ENCODE measurements around the gene ANKRD29.

The ANKRD29 gene

DNA sequence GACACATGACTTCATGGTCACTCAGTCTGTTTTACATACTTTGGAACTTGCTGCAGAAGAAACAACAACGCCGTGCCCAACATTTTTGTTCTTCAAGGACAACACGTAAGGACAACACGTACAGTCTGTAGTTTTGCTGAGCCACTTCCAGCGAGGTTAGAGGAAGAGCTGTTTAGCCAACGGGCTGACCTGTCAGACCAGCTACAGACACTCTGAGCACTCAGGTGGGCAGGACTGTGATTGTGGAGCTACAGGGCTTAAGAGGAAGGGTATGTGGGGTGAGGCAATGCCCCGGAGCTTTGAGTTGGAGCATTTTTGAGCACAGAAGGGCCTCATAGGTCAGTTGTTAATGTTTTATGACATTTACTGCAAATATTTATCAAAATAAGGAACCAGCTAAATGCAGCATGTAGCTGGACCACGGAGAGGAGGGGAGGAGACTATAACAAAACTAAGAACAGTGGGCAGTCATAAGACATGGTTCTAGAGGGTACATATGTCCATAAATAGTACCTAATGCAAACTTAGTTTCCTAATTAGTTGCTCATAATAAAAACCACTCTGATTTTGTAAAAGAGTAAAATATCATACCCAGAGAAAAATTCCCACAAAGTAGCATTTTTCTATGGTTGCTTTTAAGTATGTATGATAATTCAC is 50.1 kb downstream of the ANKRD29 start:
- no peak for DNase-seq

DNA sequence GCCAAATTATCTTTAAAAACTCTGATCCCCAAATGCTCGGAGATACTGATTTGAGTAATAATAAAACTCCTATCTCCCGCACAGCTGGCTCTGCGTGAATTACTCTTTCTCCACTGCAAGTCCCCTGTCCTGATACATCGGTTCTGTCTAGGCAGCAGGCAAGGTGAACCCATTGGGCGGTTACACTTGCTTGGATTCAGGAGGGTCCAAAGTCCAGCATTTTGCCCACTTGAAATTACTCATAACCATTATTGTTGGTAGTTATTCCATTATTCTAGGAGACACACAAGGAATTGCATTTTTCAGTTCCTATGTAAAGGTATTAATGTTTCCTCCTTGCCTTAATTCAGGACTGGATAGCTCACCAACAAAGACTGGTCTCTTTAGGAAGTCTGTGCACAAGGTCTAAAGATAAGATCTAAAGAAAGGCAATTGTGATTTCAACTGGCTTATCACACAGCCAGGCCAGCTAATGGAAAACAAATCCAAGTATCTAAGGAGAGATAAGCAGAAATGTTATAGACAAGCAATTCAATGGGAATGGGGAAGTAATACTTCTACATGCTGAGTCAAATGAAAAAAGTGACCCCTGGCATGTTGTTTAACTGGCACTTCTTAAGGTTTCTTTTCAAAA is 53.2 kb downstream of the ANKRD29 start:
- DNase-seq = no peak

DNA sequence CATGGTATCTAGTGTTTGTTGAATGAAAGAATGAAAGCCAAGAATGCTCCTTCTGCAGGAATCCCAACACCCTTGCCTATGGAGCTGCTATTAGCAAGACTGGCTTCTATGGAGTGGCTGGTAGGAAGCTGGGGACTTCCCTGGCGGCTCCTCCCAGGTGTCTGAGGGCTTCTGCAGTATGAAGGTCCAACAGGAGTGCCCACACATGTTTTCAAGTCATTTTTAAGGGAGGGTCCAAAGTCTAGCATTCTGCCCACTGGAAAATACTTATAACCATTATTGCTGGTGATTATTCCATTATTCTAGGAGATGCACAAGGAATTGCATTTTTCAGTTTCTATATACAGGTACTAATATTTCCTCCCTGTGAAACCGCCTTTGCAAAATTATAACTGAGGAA is 54.5 kb downstream of the ANKRD29 start:
- no peak for DNase-seq

DNA sequence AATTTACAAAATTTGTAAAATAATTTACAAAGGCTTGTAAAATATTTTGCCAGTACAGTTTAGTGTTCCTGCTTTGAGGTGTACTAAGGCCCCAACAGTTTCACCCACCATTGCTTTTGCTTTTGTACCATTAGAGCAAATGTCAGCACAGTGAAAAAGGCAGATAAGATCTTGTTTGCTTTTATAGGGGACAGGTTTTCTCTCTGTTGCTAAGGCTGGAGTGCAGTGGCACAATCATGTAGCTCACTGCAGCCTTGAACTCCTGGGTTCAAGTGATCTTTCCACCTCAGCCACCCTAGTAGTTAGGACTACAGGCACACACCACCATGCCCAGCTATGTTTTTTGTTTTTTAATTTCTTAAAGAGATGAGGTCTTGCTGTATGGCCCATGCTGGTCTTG is 56.8 kb downstream of the ANKRD29 start:
- no peak for DNase-seq

DNA sequence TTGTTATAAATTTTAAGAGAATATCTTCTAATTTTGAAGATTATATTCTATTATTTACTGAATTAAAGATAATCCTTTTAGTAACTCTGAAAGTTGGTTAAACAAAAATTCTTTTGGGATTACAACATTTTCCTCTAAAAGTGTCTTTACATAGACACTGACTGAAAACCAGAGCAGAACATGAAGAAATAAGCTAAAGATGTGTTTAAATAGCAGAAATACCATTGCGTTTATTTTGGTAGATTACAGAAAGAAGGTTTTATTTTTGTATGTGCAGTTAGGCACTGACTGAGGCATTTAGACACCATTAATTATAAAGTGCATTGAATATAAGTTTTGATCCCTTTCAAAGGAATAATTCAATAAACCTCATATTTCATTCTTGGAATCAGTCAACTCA is 62.9 kb downstream of the ANKRD29 start:
- DNase-seq = no peak

DNA sequence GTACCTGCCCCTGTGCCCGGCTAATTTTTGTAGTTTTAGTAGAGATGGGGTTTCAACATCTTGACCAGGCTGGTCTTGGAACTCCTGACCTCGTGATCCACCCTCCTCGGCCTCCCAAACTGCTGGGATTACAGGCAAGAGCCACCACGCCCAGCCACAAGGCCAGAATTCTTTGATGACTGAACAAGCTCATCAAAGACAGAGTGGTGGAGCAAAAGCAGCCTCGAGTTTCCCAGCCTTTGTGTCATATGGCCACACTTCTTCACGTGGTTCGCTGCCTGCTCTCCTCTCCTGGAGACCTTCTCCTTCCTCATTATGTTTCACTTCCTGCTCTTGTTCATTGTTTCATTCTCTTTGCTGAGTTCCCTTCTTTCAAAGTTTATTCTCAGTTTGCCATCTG is 66.5 kb downstream of the ANKRD29 start:
- DNase-seq = no peak

DNA sequence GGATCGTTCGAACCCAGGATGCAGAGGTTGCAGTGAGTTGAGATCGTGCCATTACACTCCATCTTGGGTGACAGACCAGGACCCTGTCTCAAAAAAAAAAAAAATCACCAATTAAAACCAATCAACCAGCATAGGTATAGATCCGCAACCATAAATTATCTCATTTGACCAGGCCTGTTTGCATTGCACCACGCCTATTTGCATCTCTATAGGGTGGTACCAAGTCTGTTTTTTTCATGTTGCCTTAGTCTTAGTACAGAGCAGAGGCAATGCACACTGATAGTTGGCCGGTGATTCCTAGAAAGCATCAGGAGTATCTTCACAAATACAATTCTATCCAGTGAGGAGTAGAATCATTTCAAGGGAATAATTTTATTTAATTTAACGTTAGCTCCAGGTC is 67.1 kb downstream of the ANKRD29 start:
- DNase-seq = no peak

DNA sequence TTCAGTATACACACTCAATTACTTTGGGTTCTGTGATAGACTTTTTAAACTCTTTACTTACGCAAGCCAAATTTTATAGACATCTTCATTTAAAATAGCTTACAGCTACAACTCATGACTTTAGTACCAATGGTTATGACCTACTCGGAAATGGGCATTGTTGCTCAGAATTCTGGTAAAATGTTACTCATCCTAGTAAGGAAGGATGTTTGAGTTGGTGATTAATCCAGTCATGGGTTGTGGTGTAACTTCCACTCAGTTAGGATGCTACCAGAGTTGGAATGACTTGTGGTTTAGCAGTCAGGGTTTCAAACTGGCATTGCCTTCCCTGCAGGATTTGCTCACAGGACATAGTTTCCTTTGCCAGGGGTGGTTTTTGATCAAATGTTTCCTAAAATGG is 69.0 kb downstream of the ANKRD29 start:
- no peak for DNase-seq

DNA sequence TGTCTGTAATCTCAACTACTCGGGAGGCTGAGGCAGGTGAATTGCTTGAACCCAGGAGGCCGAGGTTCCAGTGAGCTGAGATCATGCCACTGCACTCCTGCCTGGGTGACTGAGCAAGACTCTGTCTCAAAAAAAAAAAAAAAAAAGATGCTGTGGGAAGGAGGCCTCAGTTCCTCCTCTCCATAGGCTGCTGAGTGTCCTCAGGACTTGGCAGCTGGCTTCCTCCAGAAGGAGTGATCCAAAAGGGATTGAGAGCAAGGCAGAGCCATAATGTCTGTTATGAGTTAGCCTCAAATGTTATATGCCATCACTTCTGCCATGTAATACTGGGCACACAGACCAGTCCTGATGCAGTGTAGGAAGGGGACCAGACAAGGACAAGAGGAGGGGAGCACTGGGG is 69.8 kb downstream of the ANKRD29 start:
- DNase-seq = no peak

DNA sequence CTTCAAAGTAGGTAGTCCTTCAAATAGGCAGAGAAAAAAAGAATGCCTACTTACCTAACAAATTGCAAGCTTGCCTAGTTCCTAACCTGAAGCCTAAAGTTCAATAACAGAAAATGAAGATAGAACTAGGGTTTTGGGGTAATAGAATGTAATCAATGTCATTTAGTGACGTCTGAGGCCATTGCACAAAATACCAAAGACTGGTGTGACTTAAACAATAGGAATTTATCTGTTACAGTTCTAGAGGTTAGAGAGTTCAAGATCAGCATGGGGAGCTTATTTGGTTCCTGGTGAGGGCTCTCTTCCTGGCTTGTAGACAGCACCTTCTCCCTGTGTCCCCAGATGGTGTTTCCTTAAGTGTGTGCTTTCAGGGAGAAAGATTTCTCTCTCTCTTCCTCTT is 71.7 kb downstream of the ANKRD29 start:
- no peak for DNase-seq

DNA sequence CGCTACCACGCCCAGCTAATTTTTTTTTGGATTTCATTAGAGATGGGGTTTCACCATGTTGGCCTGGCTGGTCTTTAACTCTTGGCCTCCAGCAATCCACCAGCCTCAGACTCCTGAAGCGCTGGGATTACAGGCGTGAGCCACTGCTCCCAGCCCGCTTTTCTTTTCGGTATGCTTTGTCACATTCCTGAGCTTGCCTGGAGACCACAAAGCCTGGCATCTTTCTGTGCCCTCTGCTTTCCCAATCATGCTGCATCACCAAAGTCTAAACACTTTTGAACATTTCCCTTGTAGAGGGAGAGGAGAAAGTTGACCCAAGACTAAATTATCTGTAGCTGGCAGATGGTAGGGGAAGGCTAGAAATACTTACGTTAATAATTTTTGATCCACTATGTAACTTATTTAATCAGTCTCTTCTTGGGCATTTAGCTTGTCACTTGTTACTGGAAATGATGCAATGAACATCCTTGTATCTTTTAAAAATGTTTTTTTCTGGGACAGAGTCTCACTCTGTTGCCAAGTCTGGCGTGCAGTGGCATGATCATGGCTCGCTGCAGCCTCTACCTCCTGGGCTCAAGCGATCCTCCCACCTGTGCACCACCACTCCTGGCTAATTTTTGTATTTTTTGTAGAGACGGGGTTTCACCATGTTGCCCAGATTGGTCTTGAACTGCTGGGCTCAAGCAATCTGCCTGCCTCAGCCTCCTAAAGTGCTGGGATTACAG is 73.7 kb downstream of the ANKRD29 start:
- DNase-seq = no peak

DNA sequence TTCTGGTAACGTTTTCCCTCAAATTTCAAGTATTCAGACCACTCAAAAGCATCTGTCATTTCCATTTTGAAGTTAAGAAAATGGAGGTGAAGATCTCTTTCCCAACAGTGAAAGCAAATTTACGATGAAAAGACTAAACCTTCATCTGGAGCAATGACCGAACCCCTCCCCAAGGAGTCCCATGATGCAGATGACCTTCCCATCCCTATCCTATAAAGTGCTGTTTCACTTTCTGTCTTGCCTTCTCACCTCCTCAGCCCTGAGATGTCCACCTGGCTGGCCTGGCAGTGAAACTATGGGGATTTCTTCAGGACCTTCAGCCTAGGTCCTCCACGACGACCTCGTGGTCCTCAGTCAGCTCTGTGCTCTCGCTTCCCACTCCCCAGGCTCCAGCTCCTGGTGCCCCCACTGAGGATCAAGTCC is 75.5 kb downstream of the ANKRD29 start:
- DNase-seq = no peak

DNA sequence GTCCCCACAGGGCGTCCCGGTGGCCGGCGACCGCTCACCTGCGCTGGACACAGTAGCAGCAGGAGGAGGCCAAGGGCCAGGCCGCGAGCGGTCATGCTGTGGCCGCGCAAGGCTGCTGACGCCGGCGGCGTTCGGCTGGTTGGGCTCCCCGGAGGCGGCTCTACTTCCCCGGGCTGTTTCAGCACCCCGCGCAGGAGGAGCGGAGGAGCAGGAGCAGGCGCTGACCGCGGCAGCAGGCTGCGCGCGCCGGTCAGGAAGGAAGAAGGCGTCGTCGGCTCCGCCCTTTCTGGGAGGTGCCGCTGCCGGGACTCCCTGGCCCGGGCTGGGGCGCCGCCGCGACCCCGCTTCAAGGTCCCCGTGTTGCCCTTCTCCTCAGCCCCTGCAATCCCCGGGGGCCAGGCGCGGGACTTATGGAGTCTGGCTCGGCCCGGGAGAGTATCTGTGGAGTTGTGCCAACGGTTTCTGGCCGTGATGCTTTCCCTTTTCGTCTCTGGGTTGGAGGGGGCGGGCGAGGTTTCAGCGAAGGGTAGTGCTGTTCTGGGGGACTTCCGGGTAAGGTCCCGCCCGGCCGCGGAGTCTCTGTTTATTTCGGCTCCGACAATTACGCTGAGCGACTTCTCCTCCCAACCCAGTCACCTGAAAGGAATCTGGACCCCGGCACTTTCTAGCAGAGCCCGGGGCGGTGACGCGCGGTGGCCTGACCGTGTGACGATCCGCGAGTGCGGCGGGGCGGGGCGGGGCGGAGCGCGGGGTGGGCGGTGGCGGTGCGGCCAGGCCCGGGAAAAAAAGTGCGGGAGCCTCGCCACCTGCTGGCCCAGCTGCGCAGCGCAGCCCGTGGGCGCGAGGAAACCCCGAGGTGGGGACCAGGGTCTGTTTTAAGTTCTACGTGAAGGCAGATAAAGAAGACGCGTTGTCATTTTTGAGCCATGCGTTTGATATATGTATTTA is 76.2 kb downstream of the ANKRD29 start, which contains the start of gene NPC1:
NPC1 (minus strand) TSS at position 258 of the 948 bp plus-strand sequence; CDS start at position 95, 163 bp downstream.
- peak; percentile 93 for DNase-seq

DNA sequence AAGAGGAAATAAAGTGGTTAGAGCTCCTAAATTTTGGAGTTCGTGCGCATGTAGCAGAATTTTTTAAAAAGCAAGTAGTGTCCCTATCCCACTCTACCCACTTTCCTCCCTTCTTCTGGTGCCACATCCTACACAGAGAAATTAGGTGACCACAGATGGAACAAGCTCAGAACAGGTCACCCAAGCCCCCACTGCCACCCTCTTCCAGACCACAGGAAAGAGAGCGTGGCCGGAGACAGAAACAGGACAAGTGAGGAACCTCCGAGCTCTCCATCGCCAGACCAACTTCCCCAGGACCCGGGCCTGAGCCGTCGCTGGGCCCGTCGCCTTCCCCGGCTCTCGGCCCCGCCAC is 76.8 kb downstream of the ANKRD29 start:
- no peak for DNase-seq

DNA sequence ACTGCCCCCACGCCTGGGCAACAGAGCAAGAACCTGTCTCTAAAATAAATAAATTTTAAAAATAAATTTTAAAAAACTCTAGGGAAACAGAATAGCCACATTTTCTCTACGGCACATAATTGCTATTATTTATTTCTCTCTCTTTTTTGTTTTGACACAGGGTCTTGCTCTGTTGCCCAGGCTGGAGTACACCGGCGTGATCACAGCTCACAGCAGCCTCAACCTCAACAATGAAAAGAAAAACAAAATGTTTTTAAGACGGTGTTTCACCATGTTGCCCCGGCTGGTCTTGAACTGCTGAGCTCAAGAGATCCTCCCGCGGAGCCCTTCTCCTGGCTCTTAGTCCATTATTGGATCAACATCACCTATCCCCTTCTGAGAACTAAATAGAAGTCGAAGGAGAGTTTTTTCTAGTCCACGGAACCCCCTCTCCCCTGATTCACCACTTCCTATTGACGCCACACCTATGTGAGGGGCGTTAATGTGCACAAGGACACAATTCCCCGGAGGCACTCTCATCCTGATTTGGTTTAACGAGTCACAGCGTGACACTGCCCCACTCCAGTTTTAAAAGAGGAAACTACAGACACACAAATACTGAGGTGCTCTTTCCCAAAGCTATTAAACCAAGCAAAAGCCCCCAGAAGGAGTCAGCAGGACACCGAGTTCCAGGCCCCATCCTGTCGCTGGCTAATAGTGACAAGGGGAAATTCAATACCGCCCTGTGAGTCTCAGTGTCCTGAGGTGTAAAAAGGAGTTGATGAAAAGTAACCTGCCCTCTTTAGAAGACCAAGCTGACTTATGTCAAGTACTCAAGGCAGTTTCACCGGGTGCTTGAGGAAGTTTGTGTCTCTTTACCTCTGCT is 77.5 kb downstream of the ANKRD29 start:
- peak; percentile 31 for DNase-seq

DNA sequence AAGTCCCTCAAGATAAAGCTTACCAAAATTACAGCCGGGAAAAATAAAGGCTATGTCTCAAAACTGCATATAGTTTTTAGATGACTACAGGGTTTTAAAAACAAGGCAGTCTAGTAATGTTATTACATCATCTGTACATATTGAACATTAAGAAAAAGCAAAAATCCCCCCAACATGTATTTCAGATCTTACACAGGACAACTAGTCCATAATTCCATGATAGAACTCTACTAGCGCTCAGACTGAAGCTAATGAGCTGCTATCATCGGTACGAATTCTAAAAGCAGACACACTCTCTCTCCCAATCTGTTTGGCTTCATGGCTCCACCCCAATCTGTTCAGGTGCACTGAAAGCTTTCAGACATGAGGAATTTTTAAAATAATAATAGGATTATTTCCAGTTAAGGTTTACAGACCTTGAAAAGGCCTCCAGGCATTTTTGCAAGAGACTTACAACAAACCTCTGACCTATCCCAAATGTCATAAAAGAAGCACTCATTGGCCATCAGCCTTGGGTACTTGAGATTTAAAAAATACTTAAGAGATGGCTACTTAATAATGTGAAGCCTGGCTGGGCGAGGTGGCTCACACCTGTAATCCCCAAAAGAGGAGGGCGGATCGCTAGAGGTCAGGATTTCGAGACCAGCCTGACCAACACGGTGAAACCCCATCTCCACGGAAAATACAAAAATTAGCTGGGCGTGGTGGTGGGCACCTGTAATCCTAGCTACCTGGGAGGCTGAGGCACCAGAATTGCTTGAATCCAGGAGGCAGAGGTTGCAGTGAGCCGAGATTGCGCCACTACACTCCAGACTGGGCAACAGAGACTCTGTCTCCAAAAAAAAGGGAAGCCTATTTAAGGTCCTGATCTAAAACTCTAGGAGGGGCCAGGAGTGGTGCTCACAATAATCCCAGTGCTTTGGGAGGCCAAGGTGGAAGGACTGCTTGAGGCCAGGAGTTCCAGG is 78.4 kb downstream of the ANKRD29 start:
- DNase-seq = no peak

DNA sequence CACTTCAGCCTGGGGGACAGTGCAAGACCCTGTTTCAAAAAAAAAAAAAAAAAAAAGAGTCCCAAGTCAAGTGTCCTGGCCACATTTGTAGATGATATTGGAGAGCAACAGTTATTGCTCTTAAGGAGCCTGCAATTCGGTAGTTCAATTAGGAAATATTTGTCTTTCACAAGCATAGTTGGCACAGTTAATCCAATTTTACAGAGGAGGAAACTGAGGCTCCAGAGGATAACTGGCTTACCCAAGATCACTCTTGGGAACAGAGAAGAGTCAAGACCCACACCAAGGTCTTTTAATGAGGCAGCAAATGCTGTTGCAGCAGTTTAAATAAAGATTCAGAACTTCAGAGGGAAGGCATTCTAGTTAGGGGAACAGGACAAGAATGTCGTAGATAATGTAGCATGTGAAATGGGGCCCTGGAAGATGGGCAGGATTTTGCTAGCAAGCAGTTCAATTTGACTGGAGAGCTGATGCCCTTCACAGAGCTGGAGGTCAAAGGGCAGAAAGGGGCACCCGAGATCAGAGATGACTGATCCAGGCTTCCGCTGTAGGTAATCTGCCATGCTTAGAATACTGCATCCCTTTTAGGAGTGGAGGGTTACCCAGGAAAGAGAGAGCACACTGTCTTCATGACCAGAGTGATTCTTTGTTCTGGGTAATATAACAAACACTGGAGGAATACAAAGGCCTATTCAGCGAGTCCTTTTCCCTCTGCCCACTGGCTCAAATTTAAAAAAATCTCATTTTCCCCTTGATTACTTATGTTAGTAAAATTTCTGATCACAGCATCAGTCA is 79.4 kb downstream of the ANKRD29 start:
- no peak for DNase-seq

DNA sequence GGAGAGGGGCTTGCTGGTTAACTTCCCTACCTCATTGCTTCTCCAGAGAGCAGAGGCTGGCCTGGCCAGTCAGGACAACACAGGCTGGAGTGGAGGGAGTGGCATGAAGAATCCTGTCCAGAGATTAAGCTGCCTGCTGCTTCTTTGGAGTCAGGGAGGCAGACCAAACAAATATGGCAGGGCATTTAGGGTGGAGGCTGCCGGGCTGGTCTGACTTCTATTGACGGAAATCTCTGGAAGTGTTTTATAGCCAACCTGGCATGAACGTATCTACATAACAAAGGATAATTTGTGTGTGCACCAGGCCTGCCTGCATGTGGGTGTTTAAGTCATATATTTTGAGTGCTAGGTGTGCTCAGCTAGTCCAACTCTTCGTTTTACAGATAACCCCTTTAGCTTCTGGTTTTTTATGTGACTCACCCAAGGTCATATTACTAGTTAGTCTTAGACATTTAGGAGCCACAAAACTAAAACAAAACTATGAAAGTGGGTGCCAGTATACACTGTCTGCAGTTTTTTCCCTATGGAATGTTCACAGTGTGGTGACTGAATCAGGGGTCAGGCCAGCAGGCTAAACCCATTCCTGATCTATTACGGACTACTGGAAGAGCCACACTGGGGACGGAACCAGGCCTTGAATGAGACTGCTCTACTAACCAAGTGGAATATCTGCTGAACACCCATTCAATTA is 81.9 kb downstream of the ANKRD29 start:
- no peak for DNase-seq

DNA sequence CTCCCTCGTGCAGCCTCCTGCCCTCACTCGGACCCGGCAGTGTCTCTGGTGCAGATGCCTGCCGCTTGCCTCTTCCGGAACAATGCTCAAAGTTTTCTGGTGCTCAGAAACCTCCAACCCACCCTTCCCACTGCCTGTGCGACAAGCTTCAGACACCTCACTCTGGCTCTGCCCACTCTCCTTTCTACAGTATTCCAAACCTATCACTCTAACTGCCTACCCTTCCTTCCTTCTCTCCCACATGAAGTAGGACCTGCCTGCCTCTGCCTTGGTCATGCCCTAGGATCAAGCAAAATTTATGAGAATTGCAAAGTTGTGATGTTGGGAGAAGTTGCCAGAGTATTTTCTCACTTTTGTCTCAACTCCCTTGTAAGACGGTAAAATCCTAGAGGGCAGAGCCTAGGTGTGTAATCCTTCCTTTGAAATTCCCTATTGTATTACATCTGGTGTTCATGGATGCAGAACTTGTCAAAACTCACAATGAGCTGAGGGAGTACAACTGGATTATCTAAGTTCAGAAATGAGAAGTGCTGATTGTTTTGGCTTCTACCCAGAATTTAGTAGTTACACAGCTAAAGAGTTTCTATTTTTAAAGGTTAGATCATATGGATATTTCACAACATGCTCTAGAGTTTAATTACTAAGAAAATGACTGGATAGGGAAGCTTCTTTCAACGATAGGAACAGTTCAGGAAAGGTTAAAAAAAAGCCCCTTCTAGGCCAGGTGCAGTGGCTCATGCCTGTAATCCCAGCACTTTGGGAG is 83.6 kb downstream of the ANKRD29 start:
- DNase-seq = no peak

Data from CD4-positive, alpha-beta T cell treated with Interleukin-21 for 1 hour (primary cell).